ENCODE data around the gene ADAMTS8. TPM values are rescaled to one million over a fixed set of nuclear protein-coding genes. Genes with fewer than 3 reads are reported as not detected.
"Not testable (repeated sequence)": the region's sequence is repeated elsewhere in the genome, so short reads cannot be mapped to it uniquely, and the experiment has no call there.

The ADAMTS8 gene
- total RNA-seq, 1 donor from 2014 or later, result 0.42 TPM

- no peak for DNase-seq (ENCODE audit: low spot score)
These were observed 10.7 kb upstream of the ADAMTS8 start for GRCh38 chr11:130439160-130439519.

- DNase-seq (ENCODE audit: low spot score), result not testable (repeated sequence)
These were observed 10.2 kb upstream of the ADAMTS8 start for GRCh38 chr11:130438401-130439159.

DNA sequence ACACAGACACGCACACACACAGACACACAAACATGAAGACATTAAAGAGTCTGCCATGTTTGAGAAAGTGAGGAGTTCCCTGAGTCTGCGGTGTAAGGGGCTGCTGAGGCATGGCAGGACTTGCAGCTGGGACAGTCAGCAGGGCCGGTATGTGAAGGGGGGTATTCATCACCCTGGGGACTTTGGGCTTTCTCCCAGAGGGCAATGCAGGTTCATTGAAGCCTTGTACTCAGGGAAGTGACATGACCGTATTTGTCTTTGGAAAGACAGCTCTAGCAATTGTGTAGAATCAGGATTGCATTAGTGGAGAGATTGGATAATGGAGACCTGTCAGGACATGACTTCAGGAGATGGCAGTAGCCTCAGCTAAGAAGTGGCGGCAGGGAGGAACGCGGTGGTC is 9.4 kb upstream of the ADAMTS8 start:
- DNase-seq (ENCODE audit: low spot score), result no peak

GRCh38 chr11:130436171-130436570 is 7.8 kb upstream of the ADAMTS8 start:
- DNase-seq (ENCODE audit: low spot score), result no peak

DNA sequence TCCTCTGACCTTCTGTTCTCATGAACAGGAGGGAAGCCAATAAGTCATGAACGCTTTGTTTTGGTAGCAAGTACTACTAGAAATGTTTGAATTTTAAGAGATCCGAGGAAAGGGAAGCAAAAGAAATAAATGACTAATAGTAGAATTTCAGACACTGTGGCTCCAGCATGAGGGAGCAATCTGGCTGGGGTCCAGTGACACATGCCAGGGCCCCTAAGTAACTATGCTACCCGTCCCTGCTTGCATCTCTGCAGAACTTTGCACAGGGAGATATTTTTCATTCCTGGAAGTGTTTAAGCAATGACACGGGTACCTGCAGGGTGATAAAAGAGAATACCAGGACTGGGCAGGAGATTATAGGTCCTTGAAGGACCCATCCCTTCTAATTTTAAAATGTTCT is 7.3 kb upstream of the ADAMTS8 start:
- DNase-seq (ENCODE audit: low spot score), result no peak

DNA sequence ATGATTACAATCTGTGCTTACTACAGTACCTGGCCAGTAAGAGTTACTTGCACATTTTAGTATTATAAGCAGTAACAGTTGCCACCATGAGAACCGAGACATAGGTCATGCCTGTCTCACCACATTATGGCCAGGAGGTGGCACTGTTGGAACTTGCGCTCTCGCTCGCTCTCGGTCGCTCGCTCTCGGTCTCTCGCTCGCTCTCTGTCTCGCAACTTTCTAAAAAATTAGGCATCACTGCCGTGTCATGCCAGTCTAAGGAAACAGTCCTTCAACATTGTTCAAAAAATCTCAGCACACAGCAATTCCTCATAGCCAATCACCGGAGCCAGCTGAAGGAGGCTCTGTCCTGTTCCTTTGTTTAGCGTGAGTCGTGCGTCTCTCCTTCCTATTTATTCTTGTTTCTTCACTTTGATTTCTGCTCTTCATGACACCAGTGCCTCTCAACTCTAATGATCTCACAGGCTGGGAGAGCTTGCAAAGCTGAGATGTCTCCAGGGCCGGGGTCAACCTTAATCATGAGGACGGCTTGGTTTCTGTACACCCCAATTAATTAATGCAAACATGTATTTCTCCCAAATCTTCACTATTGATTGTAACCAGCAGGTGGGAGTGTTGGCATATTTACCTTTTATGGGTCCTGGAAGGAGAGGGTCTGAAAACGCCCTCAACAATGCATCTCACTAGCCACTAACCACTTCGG is 6.3 kb upstream of the ADAMTS8 start:
- DNase-seq (ENCODE audit: low spot score), result no peak

GRCh38 chr11:130433357-130433756 is 4.9 kb upstream of the ADAMTS8 start:
- no peak for DNase-seq (ENCODE audit: low spot score)

- DNase-seq (ENCODE audit: low spot score), result no peak
These were observed 3.4 kb upstream of the ADAMTS8 start for GRCh38 chr11:130431801-130432200.

DNA sequence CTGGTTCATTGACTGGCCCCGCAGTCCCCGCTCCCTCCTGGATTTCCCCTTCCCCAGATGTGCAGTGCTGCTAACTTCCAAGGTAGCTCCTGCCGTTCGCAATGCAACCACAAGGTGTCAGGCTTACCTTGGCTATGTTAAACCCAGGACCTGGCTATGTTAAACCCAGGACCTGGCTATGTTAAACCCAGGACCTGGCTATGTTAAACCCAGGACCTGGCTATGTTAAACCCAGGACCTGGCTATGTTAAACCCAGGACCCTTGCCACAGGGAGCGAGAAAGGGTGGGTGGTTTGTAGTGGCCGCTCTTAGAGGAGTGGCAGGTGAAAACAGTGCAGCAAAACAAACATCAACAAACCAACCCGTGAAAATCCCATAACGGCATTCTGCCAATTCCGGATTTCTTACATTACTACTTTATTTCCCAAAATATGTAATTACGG is 2.9 kb upstream of the ADAMTS8 start:
- DNase-seq (ENCODE audit: low spot score), result no peak

DNA sequence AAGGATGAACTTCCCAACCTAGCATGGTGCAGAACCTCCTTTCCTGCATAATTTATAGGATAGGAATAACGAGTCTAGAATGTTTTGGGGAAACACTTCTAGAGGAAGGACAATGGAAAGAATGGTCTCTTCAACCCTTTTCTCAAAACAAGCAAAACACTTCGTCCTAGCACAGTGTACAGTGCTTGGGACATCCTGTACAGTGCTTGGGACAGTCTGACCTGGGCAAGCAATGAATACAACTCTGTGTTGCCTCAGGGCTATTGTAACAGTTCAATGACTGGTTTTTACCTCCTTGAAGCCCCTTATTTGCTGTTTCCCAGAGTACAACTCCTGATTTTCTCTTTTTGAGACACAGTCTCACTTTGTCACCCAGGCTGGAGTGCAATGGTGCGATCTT is 1.6 kb upstream of the ADAMTS8 start:
- no peak for DNase-seq (ENCODE audit: low spot score)

- no peak for DNase-seq (ENCODE audit: low spot score)
These were observed 792 bp upstream of the ADAMTS8 start for GRCh38 chr11:130429120-130429681.

- no peak for DNase-seq (ENCODE audit: low spot score)
These were observed 661 bp downstream of the ADAMTS8 start for GRCh38 chr11:130427581-130428315.

- DNase-seq (ENCODE audit: low spot score), result no peak
These were observed 1.5 kb downstream of the ADAMTS8 start for GRCh38 chr11:130426837-130427341.

DNA sequence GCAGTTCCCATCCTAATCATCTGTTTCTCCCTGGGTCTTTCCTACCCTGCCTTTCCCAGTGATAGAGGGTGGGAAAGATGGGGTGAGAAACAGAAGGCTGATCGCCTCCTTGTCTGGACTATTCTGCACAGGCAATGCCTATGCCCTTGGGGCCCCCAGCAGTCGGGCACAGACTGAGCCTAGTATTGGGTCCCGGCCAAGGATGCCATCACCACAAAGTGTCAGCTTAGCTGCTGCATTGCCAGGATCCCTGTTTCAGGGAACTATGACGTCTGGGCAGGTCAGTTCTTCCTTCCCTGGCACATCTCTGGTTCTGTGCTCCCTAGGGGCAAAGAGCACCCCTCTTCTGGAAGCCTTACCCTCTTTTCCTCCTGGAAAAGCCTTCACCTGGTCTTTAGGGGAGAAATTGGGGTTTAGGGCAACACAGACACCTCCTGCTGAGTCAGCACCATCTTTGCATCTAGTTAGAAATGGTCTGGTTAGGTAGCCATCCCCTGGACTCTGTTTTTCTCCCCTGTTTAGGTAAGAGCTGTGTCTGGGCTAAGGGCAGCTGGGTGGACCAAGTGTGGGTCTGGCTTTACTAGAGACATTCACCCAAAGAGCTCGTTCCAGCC is 2.1 kb downstream of the ADAMTS8 start:
- DNase-seq (ENCODE audit: low spot score), result no peak

- DNase-seq (ENCODE audit: low spot score), result no peak
These were observed 3.3 kb downstream of the ADAMTS8 start for GRCh38 chr11:130425156-130425555.

GRCh38 chr11:130424613-130425140 is 3.7 kb downstream of the ADAMTS8 start:
- DNase-seq (ENCODE audit: low spot score), result no peak

- no peak for DNase-seq (ENCODE audit: low spot score)
These were observed 4.8 kb downstream of the ADAMTS8 start for GRCh38 chr11:130423541-130424142.

GRCh38 chr11:130422251-130422995 is 6.0 kb downstream of the ADAMTS8 start:
- no peak for DNase-seq (ENCODE audit: low spot score)

GRCh38 chr11:130421697-130422096 is 6.7 kb downstream of the ADAMTS8 start:
- no peak for DNase-seq (ENCODE audit: low spot score)

DNA sequence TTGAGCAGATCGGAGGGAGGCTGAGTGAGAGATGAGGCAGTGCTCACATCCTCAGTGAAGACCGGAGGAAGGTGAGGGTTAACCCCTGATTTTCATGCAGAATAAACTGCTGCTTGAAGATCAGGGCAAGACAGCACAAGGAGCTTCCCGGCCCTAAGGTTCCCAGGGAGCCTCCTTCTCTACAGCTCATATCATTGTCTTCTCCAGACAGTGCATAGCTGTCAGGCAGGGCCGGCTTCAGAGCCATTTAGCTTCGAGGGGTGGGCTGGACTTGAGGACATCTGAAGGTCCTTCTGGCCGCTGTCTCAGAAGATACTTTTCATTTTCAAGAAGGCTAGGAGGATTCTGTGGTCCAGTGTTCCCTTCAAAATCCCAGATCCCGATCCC is 7.2 kb downstream of the ADAMTS8 start:
- no peak for DNase-seq (ENCODE audit: low spot score)

Data from mesenteric fat pad (tissue), 1 donor.